ENCODE measurements around the gene CLCF1.

Gene CLCF1

DNA sequence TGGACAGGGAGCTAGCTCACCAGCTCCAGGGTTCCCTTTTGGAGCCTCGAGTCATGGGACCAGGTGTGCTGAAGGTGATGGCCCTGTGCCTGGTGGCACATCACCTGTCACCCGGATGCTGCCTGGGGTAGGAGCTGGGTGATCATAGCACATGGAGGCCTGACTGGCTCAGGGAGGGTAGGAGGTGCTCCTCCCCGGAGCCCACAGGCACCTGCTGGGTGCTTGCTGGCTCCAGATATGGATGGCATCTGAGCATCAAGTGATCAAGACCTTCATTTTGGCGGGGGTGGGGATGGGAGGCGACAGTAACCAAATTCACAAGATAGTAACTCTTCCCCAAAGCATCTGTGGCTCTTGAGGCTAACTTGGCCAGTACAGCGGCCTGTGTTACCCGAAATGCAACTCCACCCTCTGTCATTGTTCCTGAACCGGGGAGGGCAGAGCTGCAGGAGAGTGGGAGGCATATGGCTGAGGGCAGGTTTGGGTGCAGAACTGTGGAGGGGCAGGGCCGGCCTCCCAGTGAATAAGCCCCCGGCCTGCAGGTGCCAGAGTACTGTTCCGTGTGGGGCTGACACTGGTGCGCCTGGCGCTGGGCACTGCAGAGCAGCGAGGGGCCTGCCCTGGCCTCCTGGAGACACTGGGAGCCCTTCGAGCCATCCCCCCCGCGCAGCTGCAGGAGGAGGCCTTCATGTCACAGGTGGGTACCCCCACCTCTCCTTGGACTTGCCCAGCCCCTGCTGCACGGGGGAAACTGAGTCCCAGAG lies 35.2 kb upstream of the CLCF1 start:
- TF ChIP-seq, protein P1, sequence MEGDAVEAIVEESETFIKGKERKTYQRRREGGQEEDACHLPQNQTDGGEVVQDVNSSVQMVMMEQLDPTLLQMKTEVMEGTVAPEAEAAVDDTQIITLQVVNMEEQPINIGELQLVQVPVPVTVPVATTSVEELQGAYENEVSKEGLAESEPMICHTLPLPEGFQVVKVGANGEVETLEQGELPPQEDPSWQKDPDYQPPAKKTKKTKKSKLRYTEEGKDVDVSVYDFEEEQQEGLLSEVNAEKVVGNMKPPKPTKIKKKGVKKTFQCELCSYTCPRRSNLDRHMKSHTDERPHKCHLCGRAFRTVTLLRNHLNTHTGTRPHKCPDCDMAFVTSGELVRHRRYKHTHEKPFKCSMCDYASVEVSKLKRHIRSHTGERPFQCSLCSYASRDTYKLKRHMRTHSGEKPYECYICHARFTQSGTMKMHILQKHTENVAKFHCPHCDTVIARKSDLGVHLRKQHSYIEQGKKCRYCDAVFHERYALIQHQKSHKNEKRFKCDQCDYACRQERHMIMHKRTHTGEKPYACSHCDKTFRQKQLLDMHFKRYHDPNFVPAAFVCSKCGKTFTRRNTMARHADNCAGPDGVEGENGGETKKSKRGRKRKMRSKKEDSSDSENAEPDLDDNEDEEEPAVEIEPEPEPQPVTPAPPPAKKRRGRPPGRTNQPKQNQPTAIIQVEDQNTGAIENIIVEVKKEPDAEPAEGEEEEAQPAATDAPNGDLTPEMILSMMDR (IDR thresholded peaks at IDR 0.05; ENCODE audit: control insufficient read depth, extremely low read depth, insufficient read depth), result no peak
- no peak for DNase-seq (ENCODE audit: low read depth)
- H3K4me3 ChIP-seq (ENCODE audit: low read depth, low read length), result no peak overlapping the region

- no peak overlapping the region for H3K4me3 ChIP-seq (ENCODE audit: low read depth, low read length)
- DNase-seq (ENCODE audit: low read depth), result no peak
- TF ChIP-seq, protein P1 (IDR thresholded peaks at IDR 0.05; ENCODE audit: control insufficient read depth, extremely low read depth, insufficient read depth), result no peak
Measured at GRCh38 chr11:67407688-67408163, 34.3 kb upstream of the CLCF1 start.

GRCh38 chr11:67406969-67407687 lies 33.7 kb upstream of the CLCF1 start:
- TF ChIP-seq, protein P1 (IDR thresholded peaks at IDR 0.05; ENCODE audit: control insufficient read depth, extremely low read depth, insufficient read depth), result peak; percentile 19; the same call in 1 of the 2 replicates
- no peak overlapping the region for H3K4me3 ChIP-seq (ENCODE audit: low read depth, low read length)
- no peak for DNase-seq (ENCODE audit: low read depth)

DNA sequence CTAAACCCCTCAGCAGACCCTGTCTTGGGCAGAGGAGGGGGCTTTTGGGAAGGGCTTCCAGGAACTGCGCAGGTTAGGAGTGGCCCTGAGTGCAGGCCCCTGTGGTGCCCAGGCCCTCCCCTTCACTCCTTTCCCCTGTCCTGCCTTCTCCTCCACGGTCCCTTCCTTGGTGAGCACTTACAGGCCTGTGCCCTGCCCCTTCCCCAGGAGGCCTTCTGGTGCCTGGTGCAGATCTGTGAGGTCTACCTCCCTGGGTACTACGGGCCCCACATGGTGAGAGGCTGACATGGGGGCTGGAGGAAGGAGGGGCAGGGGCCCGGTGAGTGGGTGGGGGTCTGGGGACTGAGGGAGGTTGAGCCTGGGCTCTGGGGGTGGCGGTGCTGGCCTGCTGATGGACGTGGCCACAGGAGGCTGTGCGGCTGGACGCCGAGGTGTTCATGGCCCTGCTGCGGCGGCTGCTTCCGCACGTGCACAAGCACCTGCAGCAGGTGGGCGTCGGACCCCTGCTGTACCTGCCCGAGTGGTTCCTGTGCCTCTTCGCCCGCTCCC lies 33.1 kb upstream of the CLCF1 start:
- DNase-seq (ENCODE audit: low read depth), result no peak
- H3K4me3 ChIP-seq (ENCODE audit: low read depth, low read length), result no peak overlapping the region
- TF ChIP-seq, protein P1 (IDR thresholded peaks at IDR 0.05; ENCODE audit: control insufficient read depth, extremely low read depth, insufficient read depth), result no peak

GRCh38 chr11:67405688-67406339 lies 32.4 kb upstream of the CLCF1 start:
- no peak overlapping the region for H3K4me3 ChIP-seq (ENCODE audit: low read depth, low read length)
- no peak for DNase-seq (ENCODE audit: low read depth)
- TF ChIP-seq, protein P1 (IDR thresholded peaks at IDR 0.05; ENCODE audit: control insufficient read depth, extremely low read depth, insufficient read depth), result no peak

DNA sequence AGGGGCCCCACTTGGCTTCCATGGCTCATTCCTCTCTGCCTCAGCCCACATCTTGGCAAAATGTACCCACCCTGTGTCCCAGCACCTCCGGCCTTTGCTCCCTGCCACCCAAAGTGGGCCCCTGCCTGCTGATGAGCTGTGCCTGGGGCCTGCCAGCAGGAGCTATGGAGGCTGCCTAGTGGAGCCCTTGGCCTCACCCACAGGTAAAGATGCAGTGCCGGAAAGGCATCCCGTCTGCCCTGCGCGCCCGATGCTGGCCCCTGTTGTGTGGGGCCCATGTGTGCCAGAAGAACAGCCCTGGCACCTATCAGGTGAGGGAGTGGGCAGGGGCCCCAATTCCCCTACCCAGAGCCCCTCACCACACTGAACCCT lies 31.8 kb upstream of the CLCF1 start:
- no peak overlapping the region for H3K4me3 ChIP-seq (ENCODE audit: low read depth, low read length)
- TF ChIP-seq, protein P1 (IDR thresholded peaks at IDR 0.05; ENCODE audit: control insufficient read depth, extremely low read depth, insufficient read depth), result no peak
- DNase-seq (ENCODE audit: low read depth), result no peak

All from LNCaP clone FGC (cell line).